ENCODE results near the gene KANSL1. TPM values are rescaled to one million over a fixed set of nuclear protein-coding genes. Genes with fewer than 3 reads are reported as not detected.

Gene KANSL1
- total RNA-seq, 3 donors from 2014 or later, result 80.2 to 107 (median 88.8) TPM

GRCh38 chr17:46060461-46060860 lies 132.8 kb downstream of the KANSL1 start:
- DNase-seq (no peak), ATAC-seq (no peak)
- no peak for TF ChIP-seq CTCF (IDR thresholded peaks at IDR 0.05)
- intact Hi-C loops (cut with DNase I, micrococcal nuclease), result no loop called here
- Histone ChIP-seq H3K4me3 (no peak overlapping the region), H3K36me3 (ENCODE audit: low read depth) (no peaks in the 10 kb centered on the region), H3K4me1 (ENCODE audit: low read depth) (no peaks in the 10 kb centered on the region), H3K9me3 (no peaks in the 10 kb centered on the region)

GRCh38 chr17:46059486-46059885 lies 133.7 kb downstream of the KANSL1 start:
- intact Hi-C loops (cut with DNase I, micrococcal nuclease), result no loop called here
- ATAC-seq (no peak), DNase-seq (no peak)
- Histone ChIP-seq H3K4me3 (no peak overlapping the region), H3K36me3 (ENCODE audit: low read depth) (no peaks in the 10 kb centered on the region), H3K9me3 (no peaks in the 10 kb centered on the region), H3K4me1 (ENCODE audit: low read depth) (no peaks in the 10 kb centered on the region)
- no peak for TF ChIP-seq CTCF (IDR thresholded peaks at IDR 0.05)

GRCh38 chr17:46057366-46057765 lies 135.9 kb downstream of the KANSL1 start:
- no peak for ATAC-seq
- no peak overlapping the region for H3K4me3 ChIP-seq
- no peaks in the 10 kb centered on the region for H3K4me1 ChIP-seq (ENCODE audit: low read depth)
- TF ChIP-seq CTCF (IDR thresholded peaks at IDR 0.05), result no peak
- no peaks in the 10 kb centered on the region for H3K9me3 ChIP-seq
- H3K36me3 ChIP-seq (ENCODE audit: low read depth), result no peaks in the 10 kb centered on the region
- intact Hi-C loops (cut with DNase I, micrococcal nuclease), result no loop called here
- no peak for DNase-seq

- no peak for ATAC-seq
Observed at GRCh38 chr17:46056800-46057304, 136.4 kb downstream of the KANSL1 start.

GRCh38 chr17:46053911-46054534 lies 139.2 kb downstream of the KANSL1 start:
- intact Hi-C loops (cut with DNase I, micrococcal nuclease), result no loop called here
- Histone ChIP-seq H3K36me3 (ENCODE audit: low read depth) (no peaks in the 10 kb centered on the region), H3K9me3 (no peaks in the 10 kb centered on the region), H3K4me3 (no peak overlapping the region), H3K4me1 (ENCODE audit: low read depth) (no peaks in the 10 kb centered on the region)
- no peak for TF ChIP-seq CTCF (IDR thresholded peaks at IDR 0.05)
- ATAC-seq, result no peak
- DNase-seq, result no peak

More at GRCh38 chr17:46056800-46057304, 136.4 kb downstream of the KANSL1 start:
- TF ChIP-seq CTCF (IDR thresholded peaks at IDR 0.05), result no peak
- H3K9me3 ChIP-seq, result no peaks in the 10 kb centered on the region
- no peaks in the 10 kb centered on the region for H3K36me3 ChIP-seq (ENCODE audit: low read depth)
- H3K4me3 ChIP-seq, result no peak overlapping the region
- no peaks in the 10 kb centered on the region for H3K4me1 ChIP-seq (ENCODE audit: low read depth)
- no peak for DNase-seq
- intact Hi-C loops (cut with DNase I, micrococcal nuclease), result no loop called here
